SK-N-MC (cell line): ENCODE data around the gene MDP1.

Source experiments
- DNase-seq: peaks from one replicate; pipeline ENCODE4 v3.0.0-alpha.2; 2011; ENCODE audit warnings: low read depth, low spot score
- H3K27ac ChIP-seq: fragments of 200-600 bp; sonication (generic); 2 replicates; pipeline ENCODE4 v1.5.1; 2016; ENCODE audit warnings: mixed run types
- H3K36me3 ChIP-seq: fragments of 200-600 bp; sonication (generic); 2 replicates; pipeline ENCODE4 v1.6.1; 2017; ENCODE audit warnings: antibody characterized with exemption, low read length, mixed read lengths; ENCODE audit not compliant: insufficient read depth
- H3K4me3 ChIP-seq: fragments of 200-600 bp; sonication (generic); 2 replicates; pipeline ENCODE4 v1.5.1; 2016
- H3K9ac ChIP-seq: fragments of 200-600 bp; sonication (generic); 2 replicates; pipeline ENCODE4 v1.8.0; 2017; ENCODE audit warnings: mixed run types, mixed read lengths; ENCODE audit not compliant: insufficient read length
- H3K9me3 ChIP-seq: fragments of 200-600 bp; sonication (generic); 2 replicates; pipeline ENCODE4 v1.6.1; 2017; ENCODE audit warnings: low read depth, mild to moderate bottlenecking, antibody characterized with exemption, low read length, moderate library complexity, mixed read lengths
- EZH2 ChIP-seq: fragments of 200-600 bp; sonication (generic); IDR thresholded peaks from one replicate; pipeline ENCODE4 v1.6.1; 2017; ENCODE audit warnings: antibody characterized with exemption
- FOXP2 ChIP-seq: optimal IDR thresholded peaks from 2 replicates; pipeline ENCODE3; 2011; ENCODE audit warnings: mild to moderate bottlenecking, moderate library complexity; ENCODE audit not compliant: insufficient read depth; ENCODE audit errors: extremely low read length, control extremely low read depth
- POLR2AphosphoS5 ChIP-seq: IDR thresholded peaks from 2 replicates; pipeline ENCODE4 v1.6.1; 2012; ENCODE audit warnings: mild to moderate bottlenecking, low read depth, low read length, borderline replicate concordance

The MDP1 gene

DNA sequence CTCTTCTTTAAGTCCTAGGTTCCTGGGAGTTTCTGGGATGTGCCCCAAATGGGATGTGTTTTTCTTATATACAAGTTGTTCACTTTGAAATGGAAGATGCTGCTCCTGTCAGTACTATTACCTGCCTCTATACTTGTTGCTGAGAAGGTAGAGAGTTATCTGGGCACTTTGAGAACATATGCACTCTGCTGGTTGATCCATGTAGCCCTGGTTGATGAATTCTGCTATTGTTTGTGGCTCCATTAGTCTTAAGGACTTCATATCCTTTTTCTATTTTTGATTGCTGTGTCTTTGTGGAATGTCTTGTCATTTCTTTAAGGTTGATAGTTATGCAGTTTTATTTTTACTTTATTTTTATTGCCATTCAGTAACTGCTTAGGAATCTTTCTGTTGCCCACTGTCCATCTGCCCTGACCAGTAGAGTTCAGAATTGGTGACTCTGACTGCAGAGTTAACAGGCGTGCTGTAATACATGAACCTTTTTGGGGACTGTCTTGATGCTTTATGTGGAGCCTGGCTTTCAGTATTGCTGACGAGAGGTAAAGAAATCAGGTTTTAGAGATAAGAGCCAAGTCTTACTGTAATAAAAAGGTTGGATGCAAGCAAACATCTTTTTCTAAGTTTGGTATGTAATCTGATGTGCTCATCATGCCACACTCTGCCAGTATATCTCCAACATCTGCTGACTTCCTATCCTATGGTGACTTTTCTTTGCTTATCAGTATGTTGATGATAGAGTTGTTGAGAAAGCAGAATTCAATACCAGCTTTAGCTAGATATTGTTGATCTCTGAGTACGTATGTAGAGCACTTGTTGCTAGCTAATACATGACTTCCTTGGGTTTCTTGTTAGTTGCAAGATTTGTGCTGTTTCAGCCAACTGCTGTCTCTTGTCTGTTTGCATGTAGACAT lies 18.5 kb upstream of the MDP1 start:
- TF ChIP-seq POLR2AphosphoS5 (no peak), EZH2 (no peak), FOXP2 (no peak)
- DNase-seq = no peak
- H3K4me3 ChIP-seq = 0 out of 2 replicates have a peak overlapping the region, but pooled peaks have one; percentile 12

DNA sequence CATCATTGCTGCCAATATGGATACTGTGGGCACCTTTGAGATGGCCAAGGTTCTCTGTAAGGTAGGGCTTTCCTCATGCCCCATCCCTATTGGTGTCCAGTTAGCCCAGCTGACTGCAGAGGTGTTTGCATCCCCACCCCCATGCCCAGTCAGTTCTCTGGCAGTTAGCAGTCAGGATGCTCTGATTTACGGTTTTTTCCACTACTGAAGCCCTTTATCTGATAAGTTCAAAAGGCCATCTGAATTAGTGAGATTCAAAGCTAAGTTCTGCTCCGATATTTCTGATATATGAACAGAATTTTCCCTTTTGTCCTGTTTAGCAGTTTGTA lies 17.6 kb upstream of the MDP1 start:
- Histone ChIP-seq H3K36me3 (peaks cover 47% of the 10 kb centered on the region), H3K27ac (no peak overlapping the region), H3K9ac (peak overlapping the region; percentile 93), H3K9me3 (no peaks in the 10 kb centered on the region), H3K4me3 (peak overlapping the region; percentile 98)
- no peak for DNase-seq
- TF ChIP-seq FOXP2 (no peak), EZH2 (no peak), POLR2AphosphoS5 (no peak)

More for the DNA sequence above, 18.5 kb upstream of the MDP1 start:
- Histone ChIP-seq H3K9ac (peak overlapping the region; percentile 93), H3K27ac (0 out of 2 replicates have a peak overlapping the region, but pooled peaks have one; percentile 21), H3K9me3 (no peaks in the 10 kb centered on the region), H3K36me3 (peaks cover 56% of the 10 kb centered on the region)

DNA sequence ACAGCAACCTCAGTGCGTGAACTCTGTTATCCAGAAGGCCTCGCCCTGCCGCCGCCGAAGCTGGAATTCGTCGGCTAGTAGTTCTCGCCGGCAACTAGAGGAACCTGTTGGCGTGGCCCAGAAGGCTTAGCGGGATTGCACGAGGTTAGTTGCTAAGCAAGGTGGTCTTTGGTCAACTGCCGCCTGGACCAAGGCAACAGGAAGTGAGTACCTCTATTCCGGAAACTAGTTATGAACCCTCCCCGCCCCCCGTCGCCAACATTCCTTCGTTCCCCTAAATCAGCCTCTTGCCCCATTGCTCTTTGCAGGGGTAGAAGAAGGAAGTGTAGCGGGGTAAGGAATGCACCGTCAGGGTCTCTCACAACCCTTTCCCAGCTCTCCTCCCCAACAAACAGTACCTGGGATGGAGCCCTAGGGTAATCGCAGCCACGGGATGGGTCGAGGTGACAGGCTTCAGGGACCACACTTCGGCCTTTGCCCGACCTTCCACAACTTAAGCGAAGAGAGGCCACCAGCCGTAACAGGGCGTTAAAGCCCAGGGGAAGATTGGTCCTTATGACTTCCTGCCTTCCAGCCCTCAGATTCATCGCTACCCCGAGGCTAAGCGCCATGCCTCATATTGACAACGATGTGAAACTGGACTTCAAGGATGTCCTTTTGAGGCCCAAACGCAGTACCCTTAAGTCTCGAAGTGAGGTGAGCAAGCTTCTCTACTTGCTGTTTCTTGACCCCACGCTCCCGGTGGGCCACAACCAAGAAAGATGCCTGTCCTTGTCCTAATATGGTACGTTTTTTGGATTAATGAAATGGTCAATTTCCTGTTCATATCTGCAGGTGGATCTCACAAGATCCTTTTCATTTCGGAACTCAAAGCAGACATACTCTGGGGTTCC lies 17.0 kb upstream of the MDP1 start, which contains the start of gene GMPR2:
GMPR2 (plus strand) TSS at position 285 of the 893 bp plus-strand sequence; CDS start at position 610, 325 bp downstream.
- DNase-seq = no peak

DNA sequence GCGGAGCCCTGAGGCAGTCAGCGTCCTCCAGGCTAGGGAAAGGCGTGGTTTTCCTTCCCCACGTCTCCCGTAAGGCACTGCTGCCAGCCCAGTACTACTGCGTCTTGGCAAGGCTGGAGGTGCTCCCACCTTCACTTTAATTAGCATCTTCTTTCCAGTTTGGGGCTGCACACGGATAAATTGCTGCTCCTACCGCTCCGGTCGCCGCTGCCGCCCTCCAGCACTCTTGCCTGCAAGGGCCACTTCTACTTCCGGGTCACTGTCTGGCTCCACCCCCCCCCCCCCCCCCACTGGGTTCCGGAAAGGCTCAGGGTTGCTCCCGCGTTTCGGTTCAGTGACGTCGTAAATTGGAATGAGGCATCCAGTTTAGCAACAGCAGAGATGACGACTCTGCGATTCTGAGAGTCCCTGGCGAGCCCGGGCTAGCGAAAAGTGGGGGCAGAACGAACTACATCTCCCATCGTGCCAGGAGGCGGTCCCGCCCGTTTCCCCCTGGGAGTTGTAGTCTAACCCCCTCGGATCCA lies 16.3 kb upstream of the MDP1 start, which contains the start of gene NEDD8:
NEDD8 (minus strand) TSS at position 247 of the 524 bp plus-strand sequence; CDS start at position 147, 100 bp downstream.
- H3K36me3 ChIP-seq = peaks cover 40% of the 10 kb centered on the region
- TF ChIP-seq POLR2AphosphoS5 (peak; percentile 58), EZH2 (no peak), FOXP2 (peak; percentile 25)
- H3K4me3 ChIP-seq = peak within 1 kb of the TSS; percentile 98
- peak within 1 kb of the TSS; percentile 93 for H3K9ac ChIP-seq
- peak; percentile 84 for DNase-seq
- H3K27ac ChIP-seq = peak within 1 kb of the TSS; percentile 92
- no peaks in the 10 kb centered on the region for H3K9me3 ChIP-seq

More for the DNA sequence above, 17.0 kb upstream of the MDP1 start, which contains the start of gene GMPR2:
- no peaks in the 10 kb centered on the region for H3K9me3 ChIP-seq
- peaks cover 46% of the 10 kb centered on the region for H3K36me3 ChIP-seq
- H3K4me3 ChIP-seq = peak within 1 kb of the TSS; percentile 98
- peak within 1 kb of the TSS; percentile 92 for H3K27ac ChIP-seq
- TF ChIP-seq FOXP2 (peak; percentile 2), POLR2AphosphoS5 (peak; percentile 83), EZH2 (no peak)
- peak within 1 kb of the TSS; percentile 93 for H3K9ac ChIP-seq

DNA sequence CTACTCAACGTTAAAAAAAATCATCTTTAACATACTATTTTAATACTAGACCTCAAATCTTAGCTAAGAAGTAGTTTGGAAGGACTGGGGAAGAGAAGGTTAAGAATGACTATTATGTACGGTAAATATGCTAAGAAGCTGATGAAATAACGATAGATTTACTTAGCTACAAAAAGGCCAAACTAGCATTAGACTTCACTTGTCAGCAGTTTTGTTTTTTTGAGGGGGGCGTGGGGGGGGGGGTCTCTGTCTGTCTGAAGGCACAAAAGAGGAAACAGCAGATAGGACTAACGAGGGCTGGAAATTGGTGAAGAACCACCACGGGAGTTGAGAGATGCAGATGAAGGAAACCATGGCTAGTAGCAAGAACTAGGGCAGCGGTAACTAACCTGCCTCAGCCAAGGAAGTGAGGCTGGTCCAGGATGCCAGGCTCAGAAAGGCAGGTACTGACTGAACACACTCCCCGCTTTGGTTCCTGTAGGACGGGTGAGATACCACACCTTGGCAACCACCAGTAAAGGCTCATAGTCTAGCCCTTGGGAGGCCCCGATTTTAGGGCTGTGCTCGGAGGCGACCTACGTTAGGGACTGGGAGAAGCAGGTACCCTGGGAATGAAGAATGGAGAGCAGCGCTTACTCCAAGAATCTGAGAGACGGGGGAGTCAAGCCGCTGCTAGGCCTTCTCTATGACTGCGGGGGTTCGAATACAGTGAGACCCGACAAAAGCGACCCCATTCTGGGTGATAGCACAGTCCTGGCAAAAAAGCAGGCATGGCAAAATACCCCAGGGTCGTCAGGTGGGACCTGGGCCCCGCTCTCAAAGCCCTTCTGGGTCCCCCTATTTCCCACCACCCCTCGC lies 15.6 kb upstream of the MDP1 start:
- no peak for DNase-seq

DNA sequence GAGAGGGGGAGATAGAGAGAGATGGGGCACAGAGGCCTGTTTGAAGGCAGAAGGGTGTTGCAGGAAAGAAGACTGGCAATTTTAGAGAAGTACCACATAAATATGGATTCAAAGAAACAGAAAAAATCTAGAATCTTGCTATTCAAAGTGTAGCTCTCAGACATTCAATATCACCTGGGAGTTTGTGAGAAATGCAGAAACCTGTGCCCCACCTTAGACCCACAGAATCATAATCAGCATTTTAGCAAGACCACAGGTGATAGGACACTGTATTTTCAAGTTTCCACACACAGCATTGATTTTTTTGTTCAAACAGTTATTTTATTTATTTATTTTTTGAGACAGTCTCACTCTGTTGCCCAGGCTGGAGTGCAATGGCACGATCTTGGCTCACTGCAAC lies 13.0 kb upstream of the MDP1 start:
- TF ChIP-seq POLR2AphosphoS5 = no peak

More for the DNA sequence above, 15.6 kb upstream of the MDP1 start:
- no peaks in the 10 kb centered on the region for H3K9me3 ChIP-seq
- peak overlapping the region; percentile 98 for H3K4me3 ChIP-seq
- peaks cover 36% of the 10 kb centered on the region for H3K36me3 ChIP-seq
- H3K27ac ChIP-seq = peak overlapping the region; percentile 92
- TF ChIP-seq EZH2 = no peak
- TF ChIP-seq POLR2AphosphoS5 = no peak
- TF ChIP-seq FOXP2 = no peak
- H3K9ac ChIP-seq = peak overlapping the region; percentile 93

DNA sequence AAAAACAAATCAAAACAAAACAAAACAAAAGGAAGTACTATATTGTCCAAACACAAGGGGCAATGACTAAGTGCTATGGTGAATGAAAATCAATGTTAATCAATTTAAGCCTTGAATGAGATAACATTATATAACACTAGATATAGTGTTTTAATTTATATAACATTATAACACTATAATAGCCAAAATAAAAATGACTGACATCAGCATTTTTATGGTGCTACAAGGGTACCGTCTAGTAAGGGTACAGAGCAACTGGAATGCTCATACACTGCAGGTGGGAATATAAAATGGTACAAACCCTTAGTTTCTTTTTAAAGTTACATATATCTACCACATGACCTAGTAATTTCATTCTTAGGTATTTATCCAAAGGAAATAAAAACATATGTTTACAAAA lies 10.6 kb upstream of the MDP1 start:
- no peak for TF ChIP-seq POLR2AphosphoS5
- Histone ChIP-seq H3K9ac (no peak overlapping the region), H3K36me3 (peaks cover 9% of the 10 kb centered on the region; the same call in 1 of the 2 replicates), H3K4me3 (no peak overlapping the region), H3K27ac (peak overlapping the region; percentile 21; the same call in 1 of the 2 replicates), H3K9me3 (no peaks in the 10 kb centered on the region)
- no peak for DNase-seq

More for the DNA sequence above, 13.0 kb upstream of the MDP1 start:
- H3K4me3 ChIP-seq = no peak overlapping the region
- H3K9me3 ChIP-seq = no peaks in the 10 kb centered on the region
- no peak for DNase-seq
- no peak overlapping the region for H3K9ac ChIP-seq
- peaks cover 10% of the 10 kb centered on the region; the same call in 1 of the 2 replicates for H3K36me3 ChIP-seq
- H3K27ac ChIP-seq = 0 out of 2 replicates have a peak overlapping the region, but pooled peaks have one; percentile 36
